ENCODE data around the gene RAC3. TPM values are rescaled to one million over a fixed set of nuclear protein-coding genes. Genes with fewer than 3 reads are reported as not detected.

Gene RAC3
- total and polyA plus RNA-seq, 9 of the 15 experiments (the other 6 are each of a cell fraction or from before 2014, with no cell fraction given), result 0.23 to 292 (median 118) TPM

GRCh38 chr17:82081966-82082365 lies 50.5 kb downstream of the RAC3 start:
- H3K4me1 ChIP-seq (replicated peaks in 1 of 2; ENCODE audit: control insufficient read depth in 2 of 2, insufficient read depth in 2 of 2, low read length in 2 of 2), result peaks cover 0 to 81% of the 10 kb centered on the region in 2 experiments; a peak in 2 of 5 replicates
- WGBS (ENCODE audit: insufficient coverage, low coverage, missing lambda C conversion rate), result 91% methylated on average over 10 of the region's 22 CpGs
- no peaks in the 10 kb centered on the region for H3K9me3 ChIP-seq (replicated peaks; ENCODE audit: control insufficient read depth, insufficient read depth, low read depth, low read length)
- no peak for TF ChIP-seq ZKSCAN3 (CRISPR knock-in tag; IDR thresholded peaks at IDR 0.05)
- TF ChIP-seq DEAF1 (CRISPR knock-in tag; IDR thresholded peaks at IDR 0.05), result no peak
- TF ChIP-seq NFATC3 (IDR thresholded peaks at IDR 0.05), result no peak
- TF ChIP-seq POLR2G (IDR thresholded peaks at IDR 0.05; ENCODE audit: low read depth, low read length), result peak; percentile 3
- TF ChIP-seq MCM5 (IDR thresholded peaks at IDR 0.05; ENCODE audit: low read depth), result no peak
- TF ChIP-seq RBFOX2 (IDR thresholded peaks at IDR 0.05; ENCODE audit: low read depth, low read length), result 0 out of 2 replicates have a peak, but pooled peaks have one; percentile 3
- no peak for TF ChIP-seq ELK3 (CRISPR knock-in tag; IDR thresholded peaks at IDR 0.05)
- no peak for TF ChIP-seq ETV1 (tag; conservative IDR thresholded peaks at IDR 0.05; ENCODE audit: low read depth)
- TF ChIP-seq KAT2B (IDR thresholded peaks at IDR 0.05; ENCODE audit: low read depth, low read length), result no peak
- no peak overlapping the region for H3K4me2 ChIP-seq (ENCODE audit: insufficient read depth, low read length)
- peaks cover 1% of the 10 kb centered on the region for H3K9me1 ChIP-seq (ENCODE audit: control insufficient read depth, insufficient read depth, low read length)
- H3K9ac ChIP-seq (ENCODE audit: insufficient read depth in 1 of 2, low read depth in 2 of 2, low read length in 2 of 2), result no peak overlapping the region
- peaks cover 93% of the 10 kb centered on the region; the same call in 2 of the 3 replicates for H3K36me3 ChIP-seq (ENCODE audit: control insufficient read depth, insufficient read depth, low read length)
- no peaks in the 10 kb centered on the region; the same call in 2 of the 3 replicates for H3K79me2 ChIP-seq (ENCODE audit: control insufficient read depth, insufficient read depth, low read length)
- H3K4me3 ChIP-seq, result no peak overlapping the region
- DNase-seq (ENCODE audit: extremely low read depth in 1 of 4, low spot score in 3 of 4), result no peak
- no peak overlapping the region for H2AFZ ChIP-seq (ENCODE audit: low read depth, low read length)
- no peak for ATAC-seq
- peaks cover 32% of the 10 kb centered on the region for H4K20me1 ChIP-seq (replicated peaks; ENCODE audit: control insufficient read depth, insufficient read depth, low read length)
- intact Hi-C loops (cut with micrococcal nuclease), result no loop called here
- FAIRE-seq, result no peak
- no peaks in the 10 kb centered on the region for H3K27me3 ChIP-seq (ENCODE audit: control insufficient read depth in 2 of 2, insufficient read depth in 2 of 2, low read length in 2 of 2)
- H3K27ac ChIP-seq (ENCODE audit: extremely low read depth, low read depth, low read length), result no peak overlapping the region
- no TSS peak for BruUV-seq (replicated peaks)
- CTCF ChIA-PET (ENCODE audit: low intra/inter-chr PET ratio), result no interaction called here
- POLR2A ChIA-PET, result interaction anchor here (0.7 to 1.9 kb wide), 7 partner anchors 8 to 389 kb away, joined by 3 to 8 read pairs (median 5); partner anchors contain the start of gene FASN
- in situ Hi-C loops (cut with MboI), result no loop called here

Data from K562 (cell line).